Fibroblast of the aortic adventitia (primary cell): ENCODE results near the gene IGSF11. TPM values are rescaled to one million over a fixed set of nuclear protein-coding genes. Genes with fewer than 3 reads are reported as not detected.

Experiments
- DNase-seq: peaks from one replicate; pipeline ENCODE4 v3.0.0-alpha.2; 2010; ENCODE audit warnings: low read depth
- H3K4me3 ChIP-seq: 2 replicates; pipeline ENCODE4 v1.5.1; 2011; ENCODE audit warnings: low read depth, mild to moderate bottlenecking, control low read depth, low read length, moderate library complexity
- total RNA-seq: library from RNA; depleted of rRNA; stranded (reverse); fragments of >200 nt; gene quantifications from 2 replicates; pipeline ENCODE4 v1.2.3, GENCODE V29; 2012; ENCODE audit warnings: low replicate concordance
- TF ChIP-seq, protein P1 (sequence below): IDR thresholded peaks from 2 replicates; pipeline ENCODE4 v1.5.1; 2011; ENCODE audit warnings: mild to moderate bottlenecking, low read length, control low read depth, inconsistent platforms; ENCODE audit not compliant: insufficient read depth

IGSF11 gene
- total RNA-seq, 1 donor = not detected

DNA sequence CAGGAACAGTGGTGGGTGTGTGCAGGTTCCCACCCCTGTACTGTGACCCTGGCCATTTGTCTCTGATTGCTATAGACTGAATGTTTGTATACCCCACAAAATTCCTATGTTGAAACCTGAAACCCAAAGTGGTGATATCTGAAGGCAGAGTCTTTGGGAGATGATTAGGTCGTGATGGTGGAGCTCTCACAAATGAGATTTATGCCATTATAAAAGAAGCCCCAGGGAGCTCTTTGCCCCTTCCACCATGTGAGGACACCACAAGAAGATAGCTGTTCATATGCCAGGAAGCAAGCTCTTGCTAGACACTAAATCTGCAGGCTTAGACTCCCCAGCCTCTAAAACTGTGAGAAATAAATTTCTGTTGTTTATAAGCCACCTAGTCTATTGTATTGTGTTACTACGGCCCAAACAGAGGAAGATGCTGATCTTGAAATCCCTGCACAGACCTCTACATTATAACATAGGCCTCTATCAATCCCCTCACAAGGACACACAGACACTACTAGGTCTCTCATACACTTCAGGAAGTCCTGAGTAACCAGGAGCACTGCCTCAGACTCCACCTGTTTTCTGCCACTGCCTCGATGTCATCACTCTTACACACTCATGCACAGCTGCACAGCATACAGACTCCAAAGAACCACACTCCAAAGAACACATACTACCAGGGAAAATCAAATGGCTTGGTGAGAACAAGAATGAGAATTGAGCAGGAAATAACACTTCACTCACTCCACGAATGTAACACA lies 14.7 kb downstream of the IGSF11 start:
- TF ChIP-seq, protein P1, sequence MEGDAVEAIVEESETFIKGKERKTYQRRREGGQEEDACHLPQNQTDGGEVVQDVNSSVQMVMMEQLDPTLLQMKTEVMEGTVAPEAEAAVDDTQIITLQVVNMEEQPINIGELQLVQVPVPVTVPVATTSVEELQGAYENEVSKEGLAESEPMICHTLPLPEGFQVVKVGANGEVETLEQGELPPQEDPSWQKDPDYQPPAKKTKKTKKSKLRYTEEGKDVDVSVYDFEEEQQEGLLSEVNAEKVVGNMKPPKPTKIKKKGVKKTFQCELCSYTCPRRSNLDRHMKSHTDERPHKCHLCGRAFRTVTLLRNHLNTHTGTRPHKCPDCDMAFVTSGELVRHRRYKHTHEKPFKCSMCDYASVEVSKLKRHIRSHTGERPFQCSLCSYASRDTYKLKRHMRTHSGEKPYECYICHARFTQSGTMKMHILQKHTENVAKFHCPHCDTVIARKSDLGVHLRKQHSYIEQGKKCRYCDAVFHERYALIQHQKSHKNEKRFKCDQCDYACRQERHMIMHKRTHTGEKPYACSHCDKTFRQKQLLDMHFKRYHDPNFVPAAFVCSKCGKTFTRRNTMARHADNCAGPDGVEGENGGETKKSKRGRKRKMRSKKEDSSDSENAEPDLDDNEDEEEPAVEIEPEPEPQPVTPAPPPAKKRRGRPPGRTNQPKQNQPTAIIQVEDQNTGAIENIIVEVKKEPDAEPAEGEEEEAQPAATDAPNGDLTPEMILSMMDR = no peak
- DNase-seq = no peak
- H3K4me3 ChIP-seq = no peak overlapping the region

DNA sequence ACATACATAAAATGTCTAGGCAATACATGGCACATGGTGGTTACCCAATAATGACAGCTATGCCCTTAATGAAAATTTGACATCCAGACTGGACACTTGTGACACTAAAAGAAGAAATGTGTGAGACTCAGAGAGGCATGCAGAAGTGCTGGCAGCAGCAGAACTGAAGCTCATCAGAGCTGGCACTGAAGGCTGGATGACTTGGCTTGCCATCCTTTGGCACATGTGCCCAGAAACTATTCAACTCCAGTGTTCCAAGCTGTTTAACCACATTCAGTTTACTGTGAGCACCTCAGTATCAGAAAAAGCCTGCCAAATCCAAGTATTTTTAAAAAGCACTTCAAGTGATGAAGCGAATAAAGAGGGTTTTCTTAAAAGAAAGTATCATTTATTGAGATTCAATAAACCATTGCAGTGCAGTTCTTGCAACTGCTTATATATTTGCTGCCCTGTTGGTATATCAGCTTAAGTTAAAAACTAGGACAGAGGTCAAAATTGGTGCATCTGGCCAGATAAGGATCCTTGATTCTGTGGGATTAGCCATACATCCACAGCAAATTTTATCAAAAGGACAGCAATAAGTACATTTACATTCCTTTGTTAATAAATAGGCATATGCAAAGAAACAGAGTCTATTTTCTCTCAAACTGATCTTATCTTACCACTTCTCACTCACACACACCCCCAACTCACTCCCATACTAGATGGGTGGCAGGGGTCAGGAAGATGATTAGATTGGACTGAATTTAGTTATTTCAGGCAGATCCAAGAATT lies 15.8 kb downstream of the IGSF11 start:
- no peak for DNase-seq
- no peak overlapping the region for H3K4me3 ChIP-seq
- TF ChIP-seq, protein P1 = no peak

DNA sequence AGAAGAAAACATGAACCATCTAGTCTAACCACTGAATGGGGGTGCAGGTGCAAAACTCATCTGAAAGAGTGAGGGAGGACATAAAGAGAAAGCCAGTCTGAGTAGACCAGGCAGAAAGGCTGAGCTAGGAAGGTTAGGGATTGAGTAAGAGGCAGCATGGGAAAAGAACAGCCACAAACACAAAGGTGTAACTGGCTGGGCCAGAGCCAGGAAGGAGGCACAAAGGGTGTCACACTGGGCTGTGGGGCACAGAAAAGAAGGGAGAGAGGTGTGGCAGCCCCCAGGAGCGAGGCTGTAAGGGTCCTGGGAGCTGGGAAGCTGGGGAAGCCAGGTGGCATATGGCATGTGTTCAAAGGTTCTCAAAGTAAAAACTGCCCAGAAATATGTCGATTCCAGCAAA lies 18.7 kb downstream of the IGSF11 start:
- no peak overlapping the region for H3K4me3 ChIP-seq
- TF ChIP-seq, protein P1 = no peak
- DNase-seq = no peak

DNA sequence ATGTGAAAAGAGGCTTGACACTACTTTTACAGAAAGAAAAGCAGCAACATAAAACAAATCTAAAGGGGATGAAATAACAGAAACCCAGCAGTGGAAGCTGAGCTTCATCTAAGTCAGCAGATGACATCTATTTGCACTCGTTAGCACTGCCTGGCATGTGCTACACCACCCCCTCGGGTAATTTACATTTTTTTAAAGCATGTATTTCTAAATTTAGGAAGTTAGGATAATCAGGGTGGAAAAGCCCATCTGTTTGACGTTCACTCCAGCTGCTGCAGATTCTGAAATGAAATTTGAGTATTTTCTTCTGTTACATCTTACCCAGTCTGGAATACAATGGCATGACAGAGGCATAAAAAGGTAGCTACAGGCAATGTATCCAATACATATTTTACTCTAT lies 20.7 kb downstream of the IGSF11 start:
- TF ChIP-seq, protein P1 = no peak
- no peak overlapping the region for H3K4me3 ChIP-seq
- DNase-seq = no peak

DNA sequence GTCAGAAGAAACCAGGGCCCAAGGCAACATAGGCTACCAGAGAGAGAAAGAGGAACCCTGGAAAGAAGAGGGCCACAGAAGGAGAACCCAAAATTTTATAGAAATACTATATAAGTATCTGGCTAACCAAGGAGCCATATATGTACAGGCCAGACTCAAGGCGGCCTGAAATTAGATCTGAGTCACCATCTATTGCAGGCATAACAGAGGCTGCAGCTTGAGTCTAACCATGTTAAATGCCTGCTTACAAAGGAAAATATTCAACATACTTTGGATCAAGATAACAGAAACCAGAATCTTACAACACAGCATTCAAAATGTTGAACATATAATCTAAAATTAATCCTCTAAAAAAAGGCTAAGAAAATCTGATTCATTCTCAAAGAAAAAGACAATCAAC lies 23.1 kb downstream of the IGSF11 start:
- no peak overlapping the region for H3K4me3 ChIP-seq
- no peak for DNase-seq
- TF ChIP-seq, protein P1 = no peak

DNA sequence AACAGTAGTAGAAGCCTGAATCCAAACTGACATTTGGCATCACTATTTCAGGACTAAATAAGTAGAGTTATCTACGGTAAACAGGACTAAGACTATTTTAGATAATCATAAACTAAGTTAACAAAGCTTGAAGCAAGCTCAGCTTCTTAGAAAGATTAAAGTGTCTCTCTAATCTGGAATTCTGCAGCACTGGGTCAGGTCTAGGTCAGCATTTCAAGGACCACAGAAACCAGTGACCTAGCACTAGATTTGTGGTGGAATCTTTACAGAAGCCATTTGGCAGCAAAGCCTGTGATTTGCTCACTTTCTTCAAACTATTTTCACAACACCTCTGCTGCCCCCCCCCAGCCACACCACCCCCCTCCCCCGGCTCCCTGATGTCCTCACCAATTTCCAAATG lies 37.5 kb downstream of the IGSF11 start:
- TF ChIP-seq, protein P1 = no peak
- H3K4me3 ChIP-seq = no peak overlapping the region
- no peak for DNase-seq
